SK-N-SH (cell line): ENCODE results near the gene IQCK. TPM values are rescaled to one million over a fixed set of nuclear protein-coding genes. Genes with fewer than 3 reads are reported as not detected.

Experiments
- CTCF ChIA-PET: fragments of 300-600, 350-600 bp; formaldehyde crosslinking; extraction: SDS; loops from one replicate; lab custom pipeline; 2021; lab: Yijun Ruan, JAX
- POLR2A ChIA-PET: fragments of 350-600 bp; sonication (Branson Sonifier 250); formaldehyde crosslinking; extraction: SDS; loops from one replicate; lab custom pipeline; 2020; ENCODE audit warnings: antibody characterized with exemption, inconsistent platforms; lab: Yijun Ruan, JAX
- DNase-seq: peaks from one replicate; pipeline ENCODE4 v3.0.0; 2012
- H2AFZ ChIP-seq: fragments of 200-600 bp; sonication (generic); 2 replicates; pipeline ENCODE4 v1.8.1; 2016; ENCODE audit warnings: antibody characterized with exemption, mild to moderate bottlenecking, low read depth
- H3F3A ChIP-seq: fragments of 200-600 bp; sonication (generic); replicated peaks from 2 replicates; pipeline ENCODE3; 2016; ENCODE audit warnings: antibody characterized with exemption, mild to moderate bottlenecking; ENCODE audit not compliant: insufficient read depth
- H3K27ac ChIP-seq, 2 experiments: fragments of 200-500 bp in 1 of 2; fragments of 200-600 bp in 1 of 2; sonication (Bioruptor generic) in 1 of 2; sonication (generic), shearing (Covaris generic) in 1 of 2; 2 replicates each; pipeline versions ENCODE4 v1.5.1 to v1.6.1; 2014 to 2016; ENCODE audit warnings: low read depth in 2 of 2, inconsistent platforms in 1 of 2, low read length in 1 of 2, mild to moderate bottlenecking in 1 of 2, mixed read lengths in 1 of 2
- H3K27me3 ChIP-seq: fragments of 200-600 bp; sonication (generic), shearing (Covaris generic); 2 replicates; pipeline ENCODE4 v1.6.1; 2016; ENCODE audit warnings: mixed run types; ENCODE audit not compliant: insufficient read depth
- H3K36me3 ChIP-seq, 2 experiments: fragments of 200-500 bp in 1 of 2; fragments of 200-600 bp in 1 of 2; sonication (Bioruptor generic) in 1 of 2; sonication (generic) in 1 of 2; replicated peaks in 1 of 2; 2 replicates each; pipeline versions ENCODE3 to v1.5.1; 2014 to 2016; ENCODE audit warnings: low read length in 1 of 2, mild to moderate bottlenecking in 1 of 2; ENCODE audit not compliant: insufficient read depth in 2 of 2, control insufficient read depth in 1 of 2
- H3K4me1 ChIP-seq, 2 experiments: fragments of 200-500 bp in 1 of 2; fragments of 200-600 bp in 1 of 2; sonication (Bioruptor generic) in 1 of 2; sonication (generic), shearing (Covaris generic) in 1 of 2; 2 replicates each; pipeline versions ENCODE4 v1.5.1 to v1.6.1; 2014 to 2016; ENCODE audit warnings: low read depth in 1 of 2, low read length in 1 of 2, mixed run types in 1 of 2; ENCODE audit not compliant: insufficient read depth in 2 of 2, control insufficient read depth in 1 of 2
- H3K4me2 ChIP-seq: fragments of 200-600 bp; sonication (generic), shearing (Covaris generic); 2 replicates; pipeline ENCODE4 v1.6.1; 2017; ENCODE audit warnings: mixed run types
- H3K4me3 ChIP-seq, 2 experiments: fragments of 200-500 bp in 1 of 2; fragments of 200-600 bp in 1 of 2; sonication (Bioruptor generic) in 1 of 2; sonication (generic), shearing (Covaris generic) in 1 of 2; 2 replicates each; pipeline versions ENCODE4 v1.5.1 to v1.8.1; 2014 to 2016; ENCODE audit warnings: low read depth in 2 of 2, inconsistent platforms in 1 of 2, low read length in 1 of 2, mild to moderate bottlenecking in 1 of 2, mixed read lengths in 1 of 2, moderate library complexity in 1 of 2
- H3K79me2 ChIP-seq: fragments of 200-600 bp; sonication (generic); 2 replicates; pipeline ENCODE4 v1.8.1; 2017; ENCODE audit warnings: mild to moderate bottlenecking; ENCODE audit not compliant: insufficient read depth
- H3K9ac ChIP-seq: fragments of 200-600 bp; sonication (generic); 2 replicates; pipeline ENCODE4 v1.6.1; 2017; ENCODE audit warnings: mixed run types
- H3K9me2 ChIP-seq: fragments of 200-600 bp; sonication (generic); 2 replicates; pipeline ENCODE4 v1.6.1; 2017; ENCODE audit warnings: mixed run types
- H3K9me3 ChIP-seq: fragments of 200-600 bp; sonication (generic); 2 replicates; pipeline ENCODE4 v1.6.1; 2017; ENCODE audit warnings: mixed run types, mild to moderate bottlenecking, moderate library complexity
- H4K20me1 ChIP-seq: fragments of 200-600 bp; sonication (generic); 2 replicates; pipeline ENCODE4 v1.6.1; 2017; ENCODE audit warnings: mild to moderate bottlenecking, mixed run types; ENCODE audit not compliant: insufficient read depth
- CHD2 ChIP-seq: fragments of 150-350 bp; IDR thresholded peaks from 2 replicates; pipeline ENCODE4 v1.6.1; 2018; ENCODE audit warnings: low read length; ENCODE audit not compliant: partially characterized antibody
- CTCF ChIP-seq: fragments of 200-600 bp; sonication (generic); IDR thresholded peaks from 2 replicates; pipeline ENCODE4 v1.6.1; 2017; ENCODE audit warnings: antibody characterized with exemption, mild to moderate bottlenecking, moderate library complexity
- ELF1 ChIP-seq: IDR thresholded peaks from 2 replicates; pipeline ENCODE4 v1.4.0; 2012
- EP300 ChIP-seq, 2 experiments: IDR thresholded peaks; 2 replicates each; pipeline versions ENCODE4 v1.4.0 to v1.6.1; 2012; ENCODE audit warnings: borderline replicate concordance in 1 of 2, low read depth in 1 of 2, low read length in 1 of 2
- FOSL2 ChIP-seq: IDR thresholded peaks from 2 replicates; pipeline ENCODE4 v1.4.0; 2012; ENCODE audit warnings: low read depth, mild to moderate bottlenecking, moderate library complexity, borderline replicate concordance
- IRF3 ChIP-seq: fragments of 150-350 bp; IDR thresholded peaks from 2 replicates; pipeline ENCODE4 v1.6.1; 2016; ENCODE audit warnings: mild to moderate bottlenecking, low read depth, low read length
- MXI1 ChIP-seq: IDR thresholded peaks from 2 replicates; pipeline ENCODE4 v1.6.1; 2012; ENCODE audit warnings: mild to moderate bottlenecking, low read depth, low read length, improper control_type of control experiment
- NRF1 ChIP-seq: IDR thresholded peaks from 2 replicates; pipeline ENCODE4 v1.6.1; 2012; ENCODE audit warnings: low read depth, mild to moderate bottlenecking, low read length
- PBX3 ChIP-seq: IDR thresholded peaks from 2 replicates; pipeline ENCODE4; 2012
- REST ChIP-seq: IDR thresholded peaks from 2 replicates; pipeline ENCODE4 v1.6.1; 2012; ENCODE audit warnings: mild to moderate bottlenecking, low read depth, low read length, moderate library complexity
- RFX5 ChIP-seq: IDR thresholded peaks from 2 replicates; pipeline ENCODE4 v1.6.1; 2012; ENCODE audit warnings: mild to moderate bottlenecking, improper control_type of control experiment, low read length
- RXRA ChIP-seq: IDR thresholded peaks from 2 replicates; pipeline ENCODE4 v1.4.0; 2012; ENCODE audit warnings: low read depth, mild to moderate bottlenecking, borderline replicate concordance
- SMC3 ChIP-seq: IDR thresholded peaks from 2 replicates; pipeline ENCODE4 v1.6.1; 2012; ENCODE audit warnings: low read depth, low read length, improper control_type of control experiment
- TAF1 ChIP-seq: IDR thresholded peaks from 2 replicates; pipeline ENCODE4 v1.6.1; 2012; ENCODE audit warnings: low read depth, mild to moderate bottlenecking, low read length, moderate library complexity, borderline replicate concordance
- USF1 ChIP-seq: IDR thresholded peaks from 2 replicates; pipeline ENCODE4 v1.4.0; 2012; ENCODE audit warnings: low read depth, borderline replicate concordance
- YY1 ChIP-seq: IDR thresholded peaks from 2 replicates; pipeline ENCODE4 v1.4.0; 2012; ENCODE audit warnings: low read depth, mild to moderate bottlenecking
- ZBTB33 ChIP-seq: IDR thresholded peaks from 2 replicates; pipeline ENCODE4 v1.4.0; 2012; ENCODE audit warnings: low read depth, borderline replicate concordance
- WGBS: methylation state at CpG from one replicate; pipeline ENCODE4 v1.1.6; 2017; ENCODE audit warnings: low lambda C conversion rate; 5-methylcytosine and 5-hydroxymethylcytosine counted together
- polyA plus RNA-seq, 3 experiments: library from polyadenylated mRNA; depleted of rRNA; stranded (reverse); fragments of >200 nt; gene quantifications; 2 replicates each; pipeline ENCODE4 v1.2.3, GENCODE V29; 2012

Gene IQCK
- polyA plus RNA-seq, 1 of the 3 experiments (the other 2 are of a cell fraction) = 7.3 TPM

- TF ChIP-seq IRF3 = no peak
- no peak for TF ChIP-seq ELF1
- no peak for TF ChIP-seq CHD2
- no peak for TF ChIP-seq SMC3
- no peak for TF ChIP-seq RFX5
- TF ChIP-seq RXRA = no peak
- TF ChIP-seq YY1 = no peak
- no peak for TF ChIP-seq NRF1
- no peak for TF ChIP-seq EP300 (IDR thresholded peaks at IDR 0.05; ENCODE audit: borderline replicate concordance in 1 of 2, low read depth in 1 of 2, low read length in 1 of 2)
- TF ChIP-seq USF1 = no peak
- TF ChIP-seq TAF1 = no peak
- no peak for TF ChIP-seq REST
- TF ChIP-seq MXI1 = no peak
- TF ChIP-seq FOSL2 = no peak
- TF ChIP-seq ZBTB33 = no peak
- TF ChIP-seq PBX3 = no peak
- TF ChIP-seq CTCF = no peak
- H3K79me2 ChIP-seq = no peaks in the 10 kb centered on the region
- H2AFZ ChIP-seq = no peak overlapping the region
- no peak overlapping the region for H3K9ac ChIP-seq
- no peaks in the 10 kb centered on the region for H4K20me1 ChIP-seq
- no peak overlapping the region for H3K27ac ChIP-seq
- H3F3A ChIP-seq = peaks cover 3% of the 10 kb centered on the region
- no peaks in the 10 kb centered on the region for H3K36me3 ChIP-seq
- no peaks in the 10 kb centered on the region for H3K4me1 ChIP-seq
- H3K4me2 ChIP-seq = no peak overlapping the region
- no peaks in the 10 kb centered on the region for H3K27me3 ChIP-seq
- WGBS = 92% methylated on average over 9 of the region's 9 CpGs
- no peaks in the 10 kb centered on the region for H3K9me3 ChIP-seq
- CTCF ChIA-PET = interaction anchor here (1.4 kb wide), 1 partner anchor 19 kb away, joined by 6 read pairs; no protein-coding TSS in a partner anchor
- DNase-seq = no peak
- no peaks in the 10 kb centered on the region for H3K9me2 ChIP-seq
- no peak overlapping the region for H3K4me3 ChIP-seq
- POLR2A ChIA-PET = no interaction called here
Observed at GRCh38 chr16:19766988-19767387, 48.9 kb downstream of the IQCK start.
